Lower lobe of right lung (tissue), 2 donors: ENCODE data around the gene RNF135. TPM values are rescaled to one million over a fixed set of nuclear protein-coding genes. Genes with fewer than 3 reads are reported as not detected.
A peak's percentile ranks its signal among the peaks of the same experiment; 100 is the strongest.

Experiments
- ATAC-seq, 2 donors: fragments of 200-7000 bp; cut with Tn5 transposase; one replicate each; pipeline ENCODE4 v1.9.1; 2020 to 2022; ENCODE audit warnings: mild to moderate bottlenecking in 2 of 2, moderate library complexity in 2 of 2
- DNase-seq: peaks from one replicate; pipeline ENCODE4 v3.0.0-alpha.2; 2020
- H3K27ac ChIP-seq: fragments of 200-600 bp; one replicate; pipeline ENCODE4 v1.8.0; 2022
- H3K27me3 ChIP-seq: fragments of 200-600 bp; one replicate; pipeline ENCODE4 v1.8.0; 2022; ENCODE audit warnings: low read depth
- H3K36me3 ChIP-seq: fragments of 200-600 bp; one replicate; pipeline ENCODE4 v1.8.0; 2022; ENCODE audit warnings: mild to moderate bottlenecking
- H3K4me1 ChIP-seq: fragments of 200-600 bp; one replicate; pipeline ENCODE4 v1.8.0; 2022
- H3K4me3 ChIP-seq: fragments of 200-600 bp; one replicate; pipeline ENCODE4 v1.8.0; 2022; ENCODE audit warnings: mild to moderate bottlenecking
- H3K9me3 ChIP-seq: fragments of 200-600 bp; one replicate; pipeline ENCODE4 v1.8.0; 2022
- CTCF ChIP-seq: fragments of 200-600 bp; IDR thresholded peaks from one replicate; pipeline ENCODE4 v1.8.0; 2022; ENCODE audit warnings: antibody characterized with exemption, mild to moderate bottlenecking
- intact Hi-C: fragments of 100-400 bp; cut with DNase I; formaldehyde crosslinking; loops from one replicate; pipeline ENCODE4 v1.11.0; 2022
- long read RNA-seq: library from polyadenylated mRNA; unstranded; transcript quantifications from one replicate; pipeline ENCODE4 v2.0.0, GENCODE V29; 2021
- total RNA-seq: library from RNA; stranded (reverse); fragmentation: NEBNext Ultra II Directional; extraction: Animal tissue kit (Norgen Biotek cat#: 25700); gene quantifications from one replicate; pipeline ENCODE4 v1.2.1, GENCODE V29; 2021
- donor health status: DM: no; HTN: yes; CAD: no; lungs with severe emphysema.

The RNF135 gene, protein sequence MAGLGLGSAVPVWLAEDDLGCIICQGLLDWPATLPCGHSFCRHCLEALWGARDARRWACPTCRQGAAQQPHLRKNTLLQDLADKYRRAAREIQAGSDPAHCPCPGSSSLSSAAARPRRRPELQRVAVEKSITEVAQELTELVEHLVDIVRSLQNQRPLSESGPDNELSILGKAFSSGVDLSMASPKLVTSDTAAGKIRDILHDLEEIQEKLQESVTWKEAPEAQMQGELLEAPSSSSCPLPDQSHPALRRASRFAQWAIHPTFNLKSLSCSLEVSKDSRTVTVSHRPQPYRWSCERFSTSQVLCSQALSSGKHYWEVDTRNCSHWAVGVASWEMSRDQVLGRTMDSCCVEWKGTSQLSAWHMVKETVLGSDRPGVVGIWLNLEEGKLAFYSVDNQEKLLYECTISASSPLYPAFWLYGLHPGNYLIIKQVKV
- 29.2 TPM for total RNA-seq
- long read RNA-seq, transcript RNF135-201 (4 exons, 1,905 nt): minor isoform, 10 of 63 reads
- long read RNA-seq, transcript RNF135-202 (5 exons, 2,892 nt): major isoform, 37 of 63 reads
- long read RNA-seq, partial matches to known transcripts: 3 of 63 reads
- long read RNA-seq, other reads (novel, unspliced or antisense): 11 of 63 reads

GRCh38 chr17:30970831-30971567, at the start of gene RNF135:
TSS of gene RNF135 (plus strand) at chr17:30971039. CDS start at chr17:30971074, 35 bp downstream.
- DNase-seq (peak; percentile 90), ATAC-seq (peak; percentile 96 to 98)
- no peaks in the 10 kb centered on the region for H3K27me3 ChIP-seq
- peak; percentile 46 for TF ChIP-seq CTCF
- H3K4me1 ChIP-seq: peaks cover 13% of the 10 kb centered on the region
- H3K4me3 ChIP-seq: peak within 1 kb of the TSS; percentile 84
- H3K27ac ChIP-seq: peak within 1 kb of the TSS; percentile 97
- no peaks in the 10 kb centered on the region for H3K9me3 ChIP-seq
- intact Hi-C loops: no loop called here
- no peaks in the 10 kb centered on the region for H3K36me3 ChIP-seq

DNA sequence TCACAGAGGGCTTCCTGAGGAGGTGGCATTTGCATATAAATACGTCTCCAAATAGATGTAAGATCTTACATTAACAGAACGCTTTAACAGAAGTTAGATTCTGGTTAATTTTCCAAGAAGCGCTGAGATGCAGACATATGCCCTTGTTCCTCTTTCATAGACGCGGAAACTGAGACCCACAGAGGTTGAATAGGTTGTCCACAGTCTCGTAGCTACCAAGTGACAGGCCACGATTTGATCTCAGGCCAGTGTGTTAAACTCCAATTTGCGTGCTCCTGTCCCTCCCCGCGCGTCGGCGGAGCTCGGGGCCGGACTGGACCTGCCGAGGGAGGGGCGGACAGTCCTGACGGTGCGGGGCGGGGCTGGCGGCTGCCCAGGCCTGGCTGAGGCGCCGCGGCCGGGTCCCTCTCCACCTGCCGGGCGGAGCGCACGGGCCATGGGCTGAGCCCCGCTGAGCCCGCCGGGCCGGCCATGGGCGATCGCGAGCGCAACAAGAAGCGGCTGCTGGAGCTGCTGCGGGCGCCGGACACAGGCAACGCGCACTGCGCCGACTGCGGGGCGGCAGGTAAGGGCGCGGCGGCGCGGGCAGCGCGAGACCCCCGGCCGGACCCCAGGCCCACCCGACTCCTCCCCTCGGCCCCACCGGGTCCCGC, 49.2 kb upstream of the RNF135 start, which contains the start of gene ADAP2:
TSS of gene ADAP2 (plus strand) at position 402 of the 653 bp plus-strand sequence. CDS start at position 472, 70 bp downstream.
- Histone ChIP-seq H3K4me1 (peaks cover 23% of the 10 kb centered on the region), H3K27me3 (peaks cover 11% of the 10 kb centered on the region), H3K9me3 (no peaks in the 10 kb centered on the region), H3K4me3 (peak within 1 kb of the TSS; percentile 67), H3K27ac (peak within 1 kb of the TSS; percentile 76), H3K36me3 (no peaks in the 10 kb centered on the region)
- peak; percentile 87 for DNase-seq
- no peak for TF ChIP-seq CTCF
- intact Hi-C loops: no loop called here
- peak; percentile 94 to 96 for ATAC-seq

- peak overlapping the region; percentile 76 for H3K27ac ChIP-seq
- intact Hi-C loops: no loop called here
- peaks cover 11% of the 10 kb centered on the region for H3K27me3 ChIP-seq
- no peaks in the 10 kb centered on the region for H3K36me3 ChIP-seq
- TF ChIP-seq CTCF: no peak
- DNase-seq (peak; percentile 57), ATAC-seq (peak; percentile 62 to 69)
- H3K4me1 ChIP-seq: peaks cover 23% of the 10 kb centered on the region
- H3K9me3 ChIP-seq: no peaks in the 10 kb centered on the region
- H3K4me3 ChIP-seq: peak overlapping the region; percentile 67
Observed at GRCh38 chr17:30922235-30923030, 48.4 kb upstream of the RNF135 start.

DNA sequence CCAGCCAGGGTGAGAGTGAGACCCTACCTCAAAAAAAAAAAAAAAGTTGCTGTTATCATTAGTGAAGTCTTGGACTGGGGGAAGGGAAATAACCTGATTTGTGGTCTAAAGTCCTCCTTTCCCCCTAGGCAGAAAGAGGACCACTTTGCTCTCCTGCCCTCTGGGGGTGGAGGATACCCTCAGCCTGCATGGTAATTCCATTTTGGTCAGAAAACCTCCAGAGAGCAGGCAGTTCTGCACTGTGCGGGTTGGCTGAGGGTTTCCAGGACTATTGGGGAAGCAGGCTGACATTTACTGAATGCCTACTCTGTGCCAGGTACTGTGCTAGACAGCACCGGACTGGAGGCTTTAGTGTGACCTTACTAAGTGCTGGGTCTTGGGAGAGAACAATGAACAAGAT, 46.5 kb upstream of the RNF135 start:
- no peak for TF ChIP-seq CTCF

More for the DNA sequence above, 46.5 kb upstream of the RNF135 start:
- H3K27ac ChIP-seq: no peak overlapping the region
- no peaks in the 10 kb centered on the region for H3K36me3 ChIP-seq
- intact Hi-C loops: no loop called here
- H3K9me3 ChIP-seq: no peaks in the 10 kb centered on the region
- DNase-seq (no peak), ATAC-seq (no peak)
- H3K4me3 ChIP-seq: no peak overlapping the region
- peaks cover 11% of the 10 kb centered on the region for H3K27me3 ChIP-seq
- H3K4me1 ChIP-seq: peaks cover 23% of the 10 kb centered on the region
